Hepatocyte (in vitro differentiated cells): ENCODE results near the gene DENND1A. TPM values are rescaled to one million over a fixed set of nuclear protein-coding genes. Genes with fewer than 3 reads are reported as not detected.

Experiments used
- DNase-seq: peaks from one replicate; pipeline ENCODE4 v3.0.0-alpha.2; 2016; ENCODE audit warnings: low spot score
- H2AFZ ChIP-seq: fragments of 200-600 bp; sonication (generic); 2 replicates; pipeline ENCODE4 v1.6.0; 2016; ENCODE audit warnings: antibody characterized with exemption, mild to moderate bottlenecking
- H3K27ac ChIP-seq: fragments of 200-600 bp; sonication (generic); 2 replicates; pipeline ENCODE4 v1.5.1; 2016; ENCODE audit warnings: mild to moderate bottlenecking
- H3K27me3 ChIP-seq: fragments of 200-600 bp; sonication (generic); 2 replicates; pipeline ENCODE4 v1.6.1; 2016
- H3K36me3 ChIP-seq: fragments of 200-600 bp; sonication (generic); replicated peaks from 2 replicates; pipeline ENCODE4 v1.5.1; 2016; ENCODE audit warnings: low read depth; ENCODE audit not compliant: insufficient read depth
- H3K4me1 ChIP-seq: fragments of 200-600 bp; sonication (generic); 2 replicates; pipeline ENCODE4 v1.5.1; 2016; ENCODE audit warnings: mild to moderate bottlenecking, moderate library complexity; ENCODE audit not compliant: insufficient read depth
- H3K4me2 ChIP-seq: fragments of 200-600 bp; sonication (generic); 2 replicates; pipeline ENCODE4 v1.6.0; 2016
- H3K4me3 ChIP-seq: fragments of 200-600 bp; sonication (generic); 2 replicates; pipeline ENCODE4 v1.5.1; 2016; ENCODE audit warnings: mild to moderate bottlenecking
- H3K79me2 ChIP-seq: fragments of 200-600 bp; sonication (generic); 2 replicates; pipeline ENCODE4 v1.6.0; 2017; ENCODE audit warnings: mild to moderate bottlenecking
- H3K9me2 ChIP-seq: fragments of 200-600 bp; sonication (generic); replicated peaks from 2 replicates; pipeline ENCODE4 v1.6.0; 2017; ENCODE audit warnings: mild to moderate bottlenecking; ENCODE audit not compliant: insufficient read depth
- H3K9me3 ChIP-seq: fragments of 200-600 bp; sonication (generic); 2 replicates; pipeline ENCODE4 v1.5.1; 2016; ENCODE audit warnings: low read depth, mild to moderate bottlenecking
- H4K20me1 ChIP-seq: fragments of 200-600 bp; sonication (generic); 2 replicates; pipeline ENCODE4 v1.6.0; 2016; ENCODE audit warnings: mild to moderate bottlenecking; ENCODE audit not compliant: insufficient read depth, poor library complexity, severe bottlenecking
- CTCF ChIP-seq: fragments of 200-600 bp; sonication (generic); IDR thresholded peaks from 2 replicates; pipeline ENCODE4 v1.5.1; 2016; ENCODE audit warnings: antibody characterized with exemption, mild to moderate bottlenecking; ENCODE audit not compliant: poor library complexity
- EZH2 ChIP-seq: fragments of 200-600 bp; sonication (generic); IDR thresholded peaks from 2 replicates; pipeline ENCODE4 v1.6.1; 2016; ENCODE audit warnings: antibody characterized with exemption, mild to moderate bottlenecking, borderline replicate concordance
- EZH2phosphoT487 ChIP-seq: fragments of 200-600 bp; sonication (generic); IDR thresholded peaks from one replicate; pipeline ENCODE4 v1.6.1; 2018; ENCODE audit warnings: antibody characterized with exemption, mild to moderate bottlenecking, low read depth, moderate library complexity; ENCODE audit not compliant: unreplicated experiment, severe bottlenecking
- whole genome bisulfite sequencing: methylation state at CpG from one replicate; pipeline ENCODE4 v1.1.6; 2016; ENCODE audit warnings: low lambda C conversion rate; ENCODE audit errors: missing lambda C conversion rate; 5-methylcytosine and 5-hydroxymethylcytosine counted together
- polyA plus RNA-seq: library from polyadenylated mRNA; unstranded; fragments of >200 nt; fragmentation: Nextera tagmentation; extraction: Ambion mirVana; gene quantifications from 2 replicates; pipeline ENCODE4 v1.2.1, GENCODE V29; 2016
- total RNA-seq: library from RNA; depleted of rRNA; stranded (reverse); fragments of >200 nt; gene quantifications from 2 replicates; pipeline ENCODE4 v1.2.3, GENCODE V29; 2014

The DENND1A gene
- total and polyA plus RNA-seq, 2 experiments from 2014 or later: 24.0 to 28.9 TPM

- H3K27me3 ChIP-seq: no peaks in the 10 kb centered on the region
- H3K4me3 ChIP-seq: no peak overlapping the region
- H3K4me2 ChIP-seq: no peak overlapping the region
- DNase-seq: no peak
- no peaks in the 10 kb centered on the region for H4K20me1 ChIP-seq
- no peaks in the 10 kb centered on the region for H3K36me3 ChIP-seq
- no peaks in the 10 kb centered on the region for H3K9me3 ChIP-seq
- H3K79me2 ChIP-seq: peaks cover 11% of the 10 kb centered on the region
- no peak overlapping the region for H2AFZ ChIP-seq
- WGBS: 92% methylated on average over 4 of the region's 4 CpGs
- no peak overlapping the region for H3K27ac ChIP-seq
- peaks cover 4% of the 10 kb centered on the region for H3K4me1 ChIP-seq
- TF ChIP-seq EZH2phosphoT487: no peak
- no peak for TF ChIP-seq CTCF
- no peak for TF ChIP-seq EZH2
- H3K9me2 ChIP-seq: no peaks in the 10 kb centered on the region
These were observed 69.3 kb downstream of the DENND1A start for GRCh38 chr9:123860603-123861002.

- H4K20me1 ChIP-seq: no peaks in the 10 kb centered on the region
- H3K36me3 ChIP-seq: no peaks in the 10 kb centered on the region
- no peaks in the 10 kb centered on the region for H3K9me2 ChIP-seq
- peaks cover 35% of the 10 kb centered on the region for H3K79me2 ChIP-seq
- no peak overlapping the region for H3K27ac ChIP-seq
- no peak for DNase-seq
- H3K4me3 ChIP-seq: no peak overlapping the region
- H3K4me2 ChIP-seq: no peak overlapping the region
- no peaks in the 10 kb centered on the region for H3K4me1 ChIP-seq
- no peaks in the 10 kb centered on the region for H3K27me3 ChIP-seq
- H3K9me3 ChIP-seq: peaks cover 4% of the 10 kb centered on the region
- TF ChIP-seq EZH2 (no peak), EZH2phosphoT487 (no peak), CTCF (no peak)
- 91% methylated on average over 2 of the region's 2 CpGs for WGBS
- no peak overlapping the region for H2AFZ ChIP-seq
These were observed 77.5 kb downstream of the DENND1A start for GRCh38 chr9:123852403-123852802.

GRCh38 chr9:123851851-123852250 lies 78.1 kb downstream of the DENND1A start:
- no peaks in the 10 kb centered on the region for H3K36me3 ChIP-seq
- 78% methylated on average over 7 of the region's 7 CpGs for WGBS
- TF ChIP-seq EZH2: no peak
- no peak for TF ChIP-seq CTCF
- H3K79me2 ChIP-seq: peaks cover 32% of the 10 kb centered on the region
- peaks cover 10% of the 10 kb centered on the region for H3K9me3 ChIP-seq
- H3K4me1 ChIP-seq: no peaks in the 10 kb centered on the region
- H2AFZ ChIP-seq: no peak overlapping the region
- H3K4me2 ChIP-seq: no peak overlapping the region
- H3K9me2 ChIP-seq: no peaks in the 10 kb centered on the region
- H3K27me3 ChIP-seq: no peaks in the 10 kb centered on the region
- no peak for DNase-seq
- no peaks in the 10 kb centered on the region for H4K20me1 ChIP-seq
- no peak overlapping the region for H3K27ac ChIP-seq
- no peak overlapping the region for H3K4me3 ChIP-seq
